MV-4-11 (cell line): ENCODE measurements around the gene KRT76.
"Not testable (repeated sequence)": the region's sequence is repeated elsewhere in the genome, so short reads cannot be mapped to it uniquely, and the experiment has no call there.

ENCODE experiments used
- DNase-seq: peaks from one replicate; lab custom pipeline; 2025; lab: John Stamatoyannopoulos, UW

Gene KRT76

DNA sequence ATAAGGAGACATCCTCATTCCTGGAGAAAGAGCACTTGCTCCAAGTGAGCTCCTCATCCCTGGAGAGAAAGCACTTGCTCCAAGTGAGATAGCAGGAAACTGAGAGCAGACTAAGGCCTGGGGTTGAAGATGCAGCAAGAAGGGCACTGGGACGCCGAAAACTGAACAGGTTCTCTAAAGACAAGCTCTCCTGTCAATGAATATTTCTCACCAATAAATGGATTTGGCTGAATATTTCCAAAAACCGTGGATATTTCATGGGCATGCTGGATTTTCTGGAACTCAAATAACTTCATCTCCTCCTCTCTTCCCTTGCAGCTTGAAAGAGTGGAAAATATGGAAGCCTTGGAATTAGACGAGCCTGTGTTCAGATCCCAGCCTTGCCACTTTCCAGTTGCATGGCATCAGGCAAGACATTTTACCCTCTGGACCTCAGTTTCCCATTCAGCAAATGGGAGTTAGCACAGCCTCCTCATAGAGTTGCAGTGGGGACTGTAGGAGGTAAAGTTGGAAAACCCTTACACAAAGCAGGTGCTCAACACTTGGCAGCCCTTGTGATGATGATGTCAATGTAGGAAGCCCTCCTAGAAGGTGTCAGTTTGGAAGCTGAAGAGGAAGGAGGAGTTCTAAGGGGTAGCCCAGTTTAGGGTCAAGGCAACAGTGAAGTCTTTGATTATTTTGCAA, 4.4 kb upstream of the KRT76 start:
- no peak for DNase-seq

- DNase-seq: no peak
Observed at GRCh38 chr12:52779914-52780313, 2.8 kb upstream of the KRT76 start.

GRCh38 chr12:52778833-52779232, 1.7 kb upstream of the KRT76 start:
- DNase-seq: no peak

DNA sequence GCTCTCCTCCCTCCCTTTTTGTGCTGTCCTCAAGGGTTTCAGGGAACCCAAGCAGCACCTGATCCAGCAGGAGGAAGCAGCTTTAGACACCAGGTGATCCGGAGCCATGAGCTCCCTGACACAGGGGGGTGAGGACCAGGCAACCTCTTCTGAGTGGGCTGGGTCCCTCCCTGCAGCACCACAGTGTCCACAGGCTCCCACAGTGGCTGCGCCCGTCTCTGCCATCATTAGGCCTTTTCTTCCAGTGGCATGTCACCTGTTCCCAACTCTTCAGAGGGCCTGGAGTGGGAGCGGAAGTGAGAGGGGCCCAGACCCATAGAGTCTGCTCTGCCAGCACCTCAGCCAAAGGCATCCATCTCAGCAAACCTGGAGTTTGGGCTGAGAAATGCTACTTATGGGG, 421 bp upstream of the KRT76 start:
- no peak for DNase-seq

GRCh38 chr12:52776435-52776834, 710 bp downstream of the KRT76 start:
- DNase-seq: no peak

DNA sequence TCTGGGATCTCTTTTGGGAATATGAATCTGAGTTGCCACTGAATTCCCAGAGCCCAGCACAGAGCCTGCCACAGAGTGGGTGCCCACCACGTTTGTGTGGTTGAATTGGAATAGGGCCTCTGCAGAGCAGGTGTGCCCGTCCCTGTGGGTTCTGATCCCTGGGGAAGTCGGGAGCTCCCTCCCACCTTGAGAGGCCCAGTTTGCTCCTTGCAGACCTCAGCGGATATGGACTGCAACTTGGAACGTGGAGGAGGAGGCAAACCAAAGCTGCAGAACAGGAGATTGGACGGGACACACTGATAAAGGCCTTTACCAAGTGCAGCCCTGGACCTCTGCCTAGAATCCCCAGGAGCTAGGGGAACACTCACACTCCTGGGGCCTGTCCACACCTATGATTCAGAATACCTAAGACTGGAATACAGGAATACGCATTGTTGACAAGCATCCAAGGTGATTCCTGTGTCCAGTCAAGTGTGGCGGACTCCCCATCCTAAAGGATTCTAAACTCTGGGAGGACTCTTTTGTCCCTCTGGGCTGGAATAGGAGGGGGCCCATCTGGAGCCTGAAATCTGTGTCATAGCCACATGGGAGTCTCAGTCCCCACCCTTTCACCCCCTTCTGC, 2.4 kb downstream of the KRT76 start:
- DNase-seq: no peak

- no peak for DNase-seq
Observed at GRCh38 chr12:52772772-52773171, 4.4 kb downstream of the KRT76 start.

- DNase-seq: no peak
Observed at GRCh38 chr12:52772188-52772587, 5.0 kb downstream of the KRT76 start.

DNA sequence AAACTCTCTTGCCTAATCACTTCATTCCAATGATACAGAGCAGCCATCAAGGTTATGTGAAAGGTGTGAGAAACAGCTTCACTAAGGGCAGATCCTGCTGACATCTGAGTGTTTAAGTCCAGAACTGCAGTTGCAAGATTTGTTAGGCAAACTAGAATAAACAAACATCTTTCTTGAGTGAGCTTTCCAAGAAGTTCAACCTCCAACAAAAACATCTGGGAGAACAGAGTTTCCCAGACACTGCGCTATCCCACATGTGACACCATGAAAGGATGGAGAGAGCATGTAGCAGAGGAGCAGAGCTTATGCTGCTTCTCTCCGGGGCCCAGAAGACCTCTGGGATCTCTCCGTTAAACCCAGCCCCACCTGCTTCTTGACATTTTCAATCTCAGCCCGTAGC, 5.6 kb downstream of the KRT76 start:
- DNase-seq: no peak

- DNase-seq: no peak
Observed at GRCh38 chr12:52771088-52771487, 6.1 kb downstream of the KRT76 start.

DNA sequence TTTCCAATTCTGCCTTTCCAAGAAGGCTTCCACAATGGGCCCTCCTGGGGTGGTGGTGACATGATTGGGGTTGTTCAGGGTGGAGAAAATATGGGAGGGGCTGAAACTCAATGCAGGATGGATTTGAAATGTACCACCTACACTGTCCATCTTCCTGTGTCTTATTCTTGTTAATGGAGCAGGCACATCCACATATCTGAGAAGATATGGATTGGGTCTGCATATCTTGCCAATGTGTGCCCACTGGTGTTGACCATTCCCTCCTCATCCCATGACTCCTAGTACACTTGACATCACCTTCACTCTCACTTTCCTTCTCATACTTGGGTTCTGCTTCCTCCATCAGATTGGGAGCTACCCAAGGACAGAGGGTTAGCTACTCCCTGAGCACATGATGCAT, 7.2 kb downstream of the KRT76 start:
- DNase-seq: no peak

DNA sequence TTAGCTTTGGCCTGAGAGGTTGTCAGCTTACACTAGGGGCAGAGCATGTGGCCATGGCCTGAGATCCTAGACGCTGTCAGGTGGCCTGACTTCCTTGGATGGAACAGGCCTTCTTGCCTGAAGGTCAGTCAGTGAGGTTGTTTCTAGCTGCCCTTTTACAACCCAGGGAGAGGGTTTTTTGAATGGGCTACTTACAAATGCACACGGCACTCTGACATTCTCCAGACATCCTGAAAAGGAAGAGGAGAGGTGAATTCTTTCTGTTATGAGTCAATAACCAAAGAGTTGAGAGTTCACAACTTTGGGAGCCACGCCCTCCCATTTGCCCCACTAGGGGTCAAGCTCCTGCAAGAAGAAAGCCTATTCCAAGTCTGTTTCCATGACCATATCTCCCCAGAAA, 7.8 kb downstream of the KRT76 start:
- DNase-seq: no peak

- no peak for DNase-seq
Observed at GRCh38 chr12:52768479-52769200, 8.5 kb downstream of the KRT76 start.

- DNase-seq: no peak
Observed at GRCh38 chr12:52767427-52767826, 9.7 kb downstream of the KRT76 start.

GRCh38 chr12:52767020-52767379, 10.1 kb downstream of the KRT76 start:
- DNase-seq: no peak

- no peak for DNase-seq
Observed at GRCh38 chr12:52766351-52767019, 10.7 kb downstream of the KRT76 start.

GRCh38 chr12:52765702-52766101, 11.4 kb downstream of the KRT76 start:
- no peak for DNase-seq

DNA sequence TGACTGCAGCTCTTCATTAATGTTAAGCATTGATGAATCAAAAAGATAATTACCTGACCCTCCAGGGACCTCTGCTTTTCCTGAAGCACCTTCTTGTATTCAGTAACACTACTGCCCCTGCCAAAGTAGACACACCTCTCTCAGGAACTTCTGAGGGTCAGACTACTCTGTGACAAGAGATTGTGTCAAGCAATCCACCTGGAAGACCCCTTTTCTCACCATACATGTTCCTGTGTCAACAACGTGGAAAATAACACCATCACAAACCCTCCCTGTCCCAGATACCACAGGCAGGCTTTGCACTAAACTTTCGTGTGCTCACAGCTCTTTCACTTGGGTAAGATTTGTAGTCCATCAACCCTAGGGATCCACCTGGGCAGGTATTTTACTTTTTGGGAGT, 13.2 kb downstream of the KRT76 start:
- DNase-seq: no peak

- no peak for DNase-seq
Observed at GRCh38 chr12:52763036-52763659, 14.0 kb downstream of the KRT76 start.

GRCh38 chr12:52761802-52762201, 15.3 kb downstream of the KRT76 start:
- DNase-seq: no peak

GRCh38 chr12:52761218-52761617, 15.9 kb downstream of the KRT76 start:
- DNase-seq: not testable (repeated sequence)

- DNase-seq: no peak
Observed at GRCh38 chr12:52760623-52761022, 16.5 kb downstream of the KRT76 start.
